Right atrium auricular region (tissue), 2 donors: Measurements from ENCODE around the gene CST11. TPM values are rescaled to one million over a fixed set of nuclear protein-coding genes. Genes with fewer than 3 reads are reported as not detected.

Source experiments
- DNase-seq: peaks from one replicate; pipeline ENCODE4 v3.0.0-alpha.2; 2019; ENCODE audit warnings: low spot score
- H3K27ac ChIP-seq, 2 donors: fragments of 200-600 bp; sonication (generic); 1 replicate in 1 of 2; 2 replicates in 1 of 2; pipeline ENCODE4 v1.5.1; 2016 to 2019
- H3K27me3 ChIP-seq, 2 donors: fragments of 200-600 bp; sonication (generic); one replicate each; pipeline versions ENCODE4 v1.5.1 to v1.6.0; 2017 to 2019
- H3K36me3 ChIP-seq: fragments of 200-600 bp; sonication (generic); one replicate; pipeline ENCODE4 v1.5.1; 2016
- H3K4me1 ChIP-seq, 2 donors: fragments of 200-600 bp; sonication (generic); one replicate each; pipeline versions ENCODE4 v1.5.1 to v1.6.0; 2017 to 2019
- H3K4me3 ChIP-seq, 2 donors: fragments of 200-600 bp; sonication (generic); 1 replicate in 1 of 2; 2 replicates in 1 of 2; pipeline ENCODE4 v1.5.1; 2017 to 2019; ENCODE audit warnings: mild to moderate bottlenecking in 1 of 2, moderate library complexity in 1 of 2
- H3K9me3 ChIP-seq, 2 donors: fragments of 200-600 bp; sonication (generic); one replicate each; pipeline ENCODE4 v1.5.1; 2019
- total RNA-seq, 2 donors: library from RNA; depleted of rRNA; stranded (reverse); fragments of >200 nt; gene quantifications; one replicate each; pipeline ENCODE4 v1.1.0, GENCODE V29; 2016
- TF ChIP-seq, protein P1 (sequence below), 2 donors: fragments of 200-600 bp; sonication (generic); IDR thresholded peaks; one replicate each; pipeline ENCODE4 v1.5.1; 2019; ENCODE audit warnings: antibody characterized with exemption in 2 of 2

The CST11 gene
- total RNA-seq, 2 donors from 2014 or later = not detected

- no peaks in the 10 kb centered on the region for H3K9me3 ChIP-seq
- no peak overlapping the region for H3K27ac ChIP-seq
- H3K4me3 ChIP-seq = no peak overlapping the region
- no peaks in the 10 kb centered on the region for H3K36me3 ChIP-seq
- no peak for DNase-seq
- H3K27me3 ChIP-seq = no peaks in the 10 kb centered on the region
- H3K4me1 ChIP-seq = peaks cover 0 to 5% of the 10 kb centered on the region in 2 donors
- TF ChIP-seq, protein P1, sequence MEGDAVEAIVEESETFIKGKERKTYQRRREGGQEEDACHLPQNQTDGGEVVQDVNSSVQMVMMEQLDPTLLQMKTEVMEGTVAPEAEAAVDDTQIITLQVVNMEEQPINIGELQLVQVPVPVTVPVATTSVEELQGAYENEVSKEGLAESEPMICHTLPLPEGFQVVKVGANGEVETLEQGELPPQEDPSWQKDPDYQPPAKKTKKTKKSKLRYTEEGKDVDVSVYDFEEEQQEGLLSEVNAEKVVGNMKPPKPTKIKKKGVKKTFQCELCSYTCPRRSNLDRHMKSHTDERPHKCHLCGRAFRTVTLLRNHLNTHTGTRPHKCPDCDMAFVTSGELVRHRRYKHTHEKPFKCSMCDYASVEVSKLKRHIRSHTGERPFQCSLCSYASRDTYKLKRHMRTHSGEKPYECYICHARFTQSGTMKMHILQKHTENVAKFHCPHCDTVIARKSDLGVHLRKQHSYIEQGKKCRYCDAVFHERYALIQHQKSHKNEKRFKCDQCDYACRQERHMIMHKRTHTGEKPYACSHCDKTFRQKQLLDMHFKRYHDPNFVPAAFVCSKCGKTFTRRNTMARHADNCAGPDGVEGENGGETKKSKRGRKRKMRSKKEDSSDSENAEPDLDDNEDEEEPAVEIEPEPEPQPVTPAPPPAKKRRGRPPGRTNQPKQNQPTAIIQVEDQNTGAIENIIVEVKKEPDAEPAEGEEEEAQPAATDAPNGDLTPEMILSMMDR (IDR thresholded peaks at IDR 0.05) = no peak
Measured at GRCh38 chr20:23437126-23437899, 15.4 kb downstream of the CST11 start.

- DNase-seq = no peak
- no peaks in the 10 kb centered on the region for H3K9me3 ChIP-seq
- TF ChIP-seq, protein P1 (IDR thresholded peaks at IDR 0.05) = no peak
- no peaks in the 10 kb centered on the region for H3K27me3 ChIP-seq
- H3K27ac ChIP-seq = no peak overlapping the region
- H3K4me3 ChIP-seq = no peak overlapping the region
- H3K4me1 ChIP-seq = peaks cover 0 to 5% of the 10 kb centered on the region in 2 donors
- H3K36me3 ChIP-seq = no peaks in the 10 kb centered on the region
Measured at GRCh38 chr20:23436681-23437080, 16.0 kb downstream of the CST11 start.

GRCh38 chr20:23435626-23436539 lies 16.8 kb downstream of the CST11 start:
- Histone ChIP-seq H3K27me3 (no peaks in the 10 kb centered on the region), H3K9me3 (no peaks in the 10 kb centered on the region), H3K4me1 (peaks cover 0 to 5% of the 10 kb centered on the region in 2 donors), H3K27ac (no peak overlapping the region), H3K4me3 (no peak overlapping the region), H3K36me3 (no peaks in the 10 kb centered on the region)
- no peak for DNase-seq
- TF ChIP-seq, protein P1 (IDR thresholded peaks at IDR 0.05) = no peak

DNA sequence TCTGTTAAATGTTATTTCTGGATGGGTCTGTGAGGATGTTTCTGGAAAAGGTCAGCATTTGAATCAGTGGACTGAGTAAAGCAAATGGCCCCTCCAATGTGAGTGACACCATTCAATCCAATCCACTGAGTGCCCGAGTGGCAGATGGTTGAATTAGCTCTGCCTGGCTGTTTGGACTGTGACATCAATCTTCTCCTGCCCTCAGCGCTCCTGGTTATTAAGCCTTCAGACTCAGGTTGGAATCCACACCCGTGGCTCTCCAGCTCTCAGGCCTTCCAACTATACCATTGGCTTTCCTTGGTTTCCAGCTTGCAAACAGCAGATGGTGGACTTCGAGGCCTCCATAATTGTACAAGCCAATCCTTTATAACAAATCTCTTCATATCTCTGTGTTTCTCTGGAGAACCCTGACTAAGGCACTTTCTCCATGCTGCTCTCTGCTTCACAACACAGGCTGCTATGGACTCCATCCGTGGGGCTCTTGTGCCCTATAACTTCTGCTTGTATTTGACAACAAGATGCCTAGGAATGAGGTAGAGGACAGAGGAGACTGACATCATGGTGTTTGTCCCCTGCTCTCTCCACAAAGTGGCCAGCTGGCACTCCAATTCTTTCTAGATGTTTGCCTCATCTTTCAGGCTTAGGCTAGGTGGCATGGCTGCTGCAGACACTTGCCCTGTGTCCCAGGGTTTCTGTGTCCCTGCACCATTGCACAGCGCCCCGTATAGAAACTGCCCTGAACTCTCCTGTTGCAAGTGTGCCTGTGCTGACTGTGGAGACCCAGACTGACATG lies 18.0 kb downstream of the CST11 start:
- peaks cover 0 to 5% of the 10 kb centered on the region in 2 donors for H3K4me1 ChIP-seq
- H3K4me3 ChIP-seq = no peak overlapping the region
- DNase-seq = no peak
- no peaks in the 10 kb centered on the region for H3K36me3 ChIP-seq
- H3K27me3 ChIP-seq = no peaks in the 10 kb centered on the region
- TF ChIP-seq, protein P1 (IDR thresholded peaks at IDR 0.05) = no peak
- no peak overlapping the region for H3K27ac ChIP-seq
- no peaks in the 10 kb centered on the region for H3K9me3 ChIP-seq

DNA sequence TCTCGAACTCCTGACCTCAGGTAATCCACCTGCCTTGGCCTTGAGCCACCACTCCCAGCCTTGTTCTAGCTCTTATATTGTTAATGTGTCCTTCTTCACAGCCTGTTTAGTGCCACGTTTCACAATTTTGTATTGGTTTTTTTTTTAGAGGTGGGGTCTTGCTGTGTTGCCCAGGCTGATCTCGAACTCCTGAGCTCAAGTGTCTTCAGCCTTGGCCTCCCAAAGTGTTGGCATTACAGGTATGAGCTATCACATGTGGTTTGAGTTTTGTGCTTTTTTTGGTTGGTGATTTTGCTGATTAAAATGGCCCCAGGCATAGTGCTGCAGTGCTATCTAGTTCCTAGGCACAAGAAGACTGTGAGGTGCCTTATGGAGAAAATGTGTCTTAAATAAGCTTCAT lies 19.0 kb downstream of the CST11 start:
- no peaks in the 10 kb centered on the region for H3K36me3 ChIP-seq
- no peak overlapping the region for H3K4me3 ChIP-seq
- no peaks in the 10 kb centered on the region for H3K9me3 ChIP-seq
- no peak for DNase-seq
- no peaks in the 10 kb centered on the region for H3K27me3 ChIP-seq
- TF ChIP-seq, protein P1 (IDR thresholded peaks at IDR 0.05) = no peak
- no peak overlapping the region for H3K27ac ChIP-seq
- peaks cover 0 to 5% of the 10 kb centered on the region in 2 donors for H3K4me1 ChIP-seq
